GM04504 (cell line): Measurements from ENCODE around the gene PPARG.

Experiments used
- DNase-seq: peaks from one replicate; pipeline ENCODE4 v3.0.0-alpha.2; 2012; ENCODE audit warnings: low read depth

PPARG gene

DNA sequence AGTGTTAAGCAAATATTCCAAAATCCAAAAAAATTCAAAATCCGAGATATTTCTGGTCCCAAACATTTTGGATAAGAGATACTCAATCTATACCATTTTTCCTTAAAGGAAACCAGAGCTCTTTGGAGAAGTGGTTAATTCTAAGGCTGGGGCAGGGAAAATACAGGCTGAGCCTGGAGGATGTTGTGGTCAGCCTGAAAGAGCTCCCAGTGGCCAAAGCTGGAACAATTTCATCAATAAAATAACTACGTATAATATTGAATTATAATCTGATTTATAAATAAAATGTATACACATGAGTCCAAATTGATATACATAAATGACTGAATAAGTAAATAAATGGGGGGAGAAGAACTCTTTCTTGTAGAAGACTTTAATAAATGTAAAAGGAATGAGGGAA, 24.6 kb downstream of the PPARG start:
- no peak for DNase-seq

DNA sequence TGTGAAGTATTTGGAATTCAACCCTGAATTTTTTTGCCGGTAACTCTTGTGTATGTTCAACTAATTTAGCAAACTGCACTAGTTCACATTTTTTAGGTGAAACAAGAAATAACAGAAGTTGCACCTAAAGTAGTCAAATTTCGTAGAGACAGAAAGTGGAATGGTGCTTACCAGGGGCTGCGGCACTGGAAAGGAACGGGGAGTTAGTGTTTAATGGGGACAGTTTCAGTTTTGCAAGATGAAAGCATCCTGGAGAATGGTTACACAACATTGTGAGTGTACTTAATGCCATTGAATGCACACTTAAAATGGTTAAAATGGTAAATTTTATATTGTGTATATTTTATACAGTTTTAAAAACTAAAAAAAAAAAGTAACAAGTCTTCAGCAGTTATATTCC, 27.4 kb downstream of the PPARG start:
- no peak for DNase-seq

DNA sequence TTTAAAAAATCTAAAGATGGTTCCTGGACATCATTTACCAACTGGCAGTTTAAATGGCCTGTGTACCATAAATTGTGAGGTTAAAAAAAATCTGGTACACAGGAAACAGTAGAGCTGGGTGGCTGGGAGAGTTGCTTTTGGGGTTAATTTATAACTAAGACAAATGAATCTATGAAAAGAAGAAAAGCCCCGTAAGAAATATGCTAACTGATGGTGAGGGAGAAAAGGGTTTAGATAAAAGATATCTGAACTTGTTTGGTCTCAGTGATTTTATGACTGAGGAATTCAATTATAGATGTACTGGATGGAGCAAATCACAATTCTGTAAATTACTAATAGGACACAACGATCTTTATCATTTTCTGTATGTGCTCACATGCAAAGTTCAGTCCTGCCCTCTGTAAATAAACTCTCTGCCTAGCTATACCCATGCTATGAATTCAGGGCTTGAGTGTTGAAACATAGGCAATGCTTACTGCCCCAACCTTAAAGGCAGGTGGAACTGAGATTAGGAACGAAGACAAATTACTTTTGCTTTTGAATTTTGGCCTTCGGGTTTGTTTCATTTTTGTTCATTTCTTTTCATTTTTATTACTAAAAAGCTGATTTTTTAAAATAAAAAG, 28.0 kb downstream of the PPARG start:
- DNase-seq: no peak

DNA sequence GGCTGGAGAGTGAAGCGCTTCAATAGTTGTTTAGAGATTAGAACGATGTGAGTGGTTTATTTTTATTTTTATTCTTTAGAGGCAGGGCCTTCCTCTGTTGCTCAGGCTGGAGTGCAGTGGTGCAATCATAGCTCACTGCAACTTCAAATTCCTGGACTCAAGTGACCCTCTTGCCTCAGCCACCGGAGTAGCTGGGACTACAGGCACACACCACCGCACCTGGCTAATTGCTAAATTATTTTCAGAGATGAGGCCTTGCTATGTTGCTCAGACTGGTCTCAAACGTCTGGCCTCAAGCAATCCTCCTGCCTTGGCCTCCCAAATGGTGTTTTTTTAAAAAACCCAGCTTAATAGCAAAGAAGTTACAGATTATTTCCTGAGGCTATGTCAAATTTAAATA, 29.0 kb downstream of the PPARG start:
- no peak for DNase-seq

DNA sequence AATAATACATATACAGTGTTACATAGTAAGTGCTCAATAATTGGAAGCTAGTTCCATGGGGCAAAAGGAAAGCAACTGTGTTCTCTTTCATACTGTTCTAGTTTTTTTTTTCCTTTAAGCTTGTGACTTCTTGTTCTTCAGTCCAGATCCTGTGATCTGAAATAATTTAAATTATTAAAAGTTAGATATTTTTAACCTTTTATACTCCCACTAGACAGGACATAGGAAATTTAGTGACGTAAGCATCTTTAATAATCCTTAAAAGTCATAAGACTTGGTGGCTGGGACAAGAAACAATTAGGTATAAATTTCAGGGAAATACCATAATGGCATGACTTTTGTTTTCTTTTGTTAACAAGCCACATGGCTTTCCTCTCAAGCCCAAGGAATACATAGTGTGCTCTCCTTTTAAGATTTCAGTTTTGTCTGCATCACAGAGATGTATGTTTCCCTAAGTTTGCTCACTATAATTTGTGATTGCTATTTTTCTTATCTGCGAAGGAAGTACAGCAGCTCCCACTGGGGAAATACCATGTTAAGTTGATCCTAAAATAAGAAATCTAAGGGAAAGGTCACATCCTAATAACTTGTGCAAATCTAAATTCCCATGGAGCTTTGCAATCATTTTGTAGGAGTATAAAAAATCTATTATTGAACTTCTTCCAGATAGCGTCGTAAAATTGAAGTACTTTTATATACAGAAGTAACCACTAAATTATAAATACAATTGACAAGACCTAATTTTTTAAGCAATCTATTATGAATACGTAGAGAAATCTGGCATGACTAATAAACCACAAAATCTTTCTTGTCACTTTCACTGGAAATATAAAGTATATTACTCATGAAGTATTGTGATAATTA, 30.1 kb downstream of the PPARG start:
- DNase-seq: no peak

DNA sequence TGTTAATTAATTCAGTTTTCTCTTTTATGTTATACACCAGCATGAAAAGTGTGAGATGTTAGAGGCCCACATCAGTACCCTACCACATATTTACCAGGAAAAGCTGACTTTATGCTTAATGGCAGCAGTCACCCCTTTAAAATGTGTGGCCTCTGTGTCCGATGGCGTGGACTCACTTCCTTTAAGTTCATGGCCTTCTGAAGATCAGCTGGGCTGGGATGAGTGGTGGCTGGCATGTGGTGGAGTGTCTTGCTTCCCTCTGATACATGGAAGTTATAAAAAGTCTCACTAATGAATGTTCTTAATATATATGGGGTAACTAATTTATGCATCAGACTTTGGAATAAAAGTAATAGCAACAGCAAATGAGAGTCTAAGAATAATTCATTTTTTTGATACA, 32.1 kb downstream of the PPARG start:
- no peak for DNase-seq

DNA sequence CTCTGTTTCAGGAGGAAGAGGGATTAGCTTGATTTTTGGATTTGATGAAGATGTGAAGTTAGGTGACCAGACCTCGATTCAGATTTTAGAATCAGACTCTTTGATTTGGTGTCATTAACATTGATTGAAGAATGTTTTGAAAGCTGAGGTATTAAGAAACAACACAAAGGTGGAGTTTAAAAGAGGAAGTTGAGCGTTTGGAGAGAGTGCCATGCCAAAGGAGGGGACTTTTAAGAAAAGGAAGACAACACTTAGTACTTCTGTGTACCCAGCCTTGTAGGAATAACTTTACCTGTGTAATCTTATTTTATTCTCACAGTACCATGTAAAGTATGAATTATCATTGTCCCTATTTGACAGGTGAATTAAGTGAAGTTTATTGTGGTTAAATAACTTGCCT, 34.4 kb downstream of the PPARG start:
- no peak for DNase-seq

DNA sequence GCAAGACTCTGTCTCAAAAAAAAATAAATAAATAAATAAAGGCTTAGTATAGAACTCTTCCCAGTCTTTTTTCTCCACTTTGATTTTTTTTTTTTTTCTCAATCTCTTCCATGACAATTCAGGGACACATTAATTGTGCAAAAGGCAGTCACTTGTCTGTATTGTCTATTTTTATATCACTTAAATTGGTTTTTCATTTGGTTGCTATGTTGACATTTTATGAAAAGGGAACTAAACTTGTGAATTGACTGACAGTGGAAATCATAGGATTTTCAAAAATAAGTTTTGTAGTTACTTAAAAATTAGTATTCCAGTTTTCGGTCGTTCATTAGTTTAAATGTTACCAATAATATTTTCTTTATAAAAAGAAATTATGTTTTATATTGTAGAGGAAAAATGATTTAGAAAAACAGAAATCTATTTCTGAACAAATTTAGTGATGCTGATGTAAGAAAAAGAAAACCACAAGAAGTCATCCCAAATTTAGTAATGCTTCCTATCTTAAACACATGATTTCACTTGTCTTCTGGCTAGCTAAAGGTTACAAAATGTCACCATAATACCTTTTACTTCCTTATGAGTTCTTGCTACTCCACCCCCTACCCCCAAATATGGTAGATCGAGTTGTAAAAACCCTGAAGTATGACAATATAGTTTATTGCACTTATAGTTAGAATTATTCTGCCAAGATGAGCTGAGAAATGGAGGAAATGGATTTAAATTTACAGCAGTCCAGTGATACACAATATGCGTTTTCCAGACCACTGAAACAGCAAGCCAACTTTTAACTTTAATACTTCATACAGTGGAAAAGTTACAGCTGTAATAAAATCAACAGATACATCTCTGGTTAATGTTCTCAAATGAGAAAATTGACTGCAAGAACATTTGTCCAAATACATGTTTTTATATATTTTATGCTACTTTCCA, 37.0 kb downstream of the PPARG start:
- no peak for DNase-seq

DNA sequence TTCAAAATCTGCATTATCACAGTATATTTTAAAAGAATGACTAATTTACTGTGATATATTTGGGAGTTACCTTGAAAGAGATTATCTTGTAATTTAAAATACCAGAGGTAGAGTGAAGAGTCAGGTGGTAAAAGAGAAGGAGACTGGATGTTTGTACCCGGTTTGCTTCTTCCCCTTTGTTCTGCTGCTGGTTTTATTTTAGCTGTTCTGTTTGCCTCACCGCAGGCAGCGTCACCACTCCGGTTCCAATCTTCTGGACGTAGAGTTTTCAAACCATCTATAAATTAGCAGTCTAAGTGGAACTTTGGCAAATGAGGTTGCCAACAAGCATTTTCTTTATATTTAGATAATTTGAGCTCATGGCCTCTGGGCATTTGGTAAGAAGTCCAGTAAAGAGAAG, 38.2 kb downstream of the PPARG start:
- no peak for DNase-seq

DNA sequence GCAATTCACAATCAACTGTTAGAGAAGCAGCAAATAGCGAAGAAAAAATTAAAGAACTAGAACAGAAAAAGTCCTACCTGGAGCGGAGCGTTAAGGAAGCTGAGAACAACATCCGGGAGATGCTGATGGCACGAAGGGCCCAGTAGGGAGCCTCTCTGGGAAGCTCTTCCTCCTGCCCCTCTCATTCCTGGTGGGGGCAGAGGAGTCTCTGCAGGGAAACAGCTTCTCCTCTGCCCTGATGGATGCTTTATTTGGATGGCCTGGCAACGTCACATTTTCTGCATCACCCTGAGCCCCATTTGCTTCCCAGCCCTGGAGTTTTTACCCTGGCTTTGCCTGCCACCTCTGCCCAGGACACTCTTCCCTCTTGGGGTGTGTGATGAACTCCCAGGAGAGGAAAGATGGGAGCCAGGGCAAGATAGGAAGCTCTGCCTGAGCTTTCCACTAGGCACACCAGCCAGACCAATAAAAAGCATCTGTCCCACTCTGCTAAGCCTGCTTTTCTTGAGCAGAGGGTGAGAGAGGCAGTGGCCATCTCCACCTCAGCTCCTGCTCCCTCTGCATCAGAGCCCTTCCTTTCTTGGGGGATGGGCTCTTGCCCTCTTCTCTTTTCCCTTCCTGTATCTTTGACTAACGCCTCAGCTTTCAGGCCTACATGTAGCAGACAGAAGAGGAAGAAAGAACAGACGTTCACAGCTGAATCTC, 39.4 kb downstream of the PPARG start:
- no peak for DNase-seq

DNA sequence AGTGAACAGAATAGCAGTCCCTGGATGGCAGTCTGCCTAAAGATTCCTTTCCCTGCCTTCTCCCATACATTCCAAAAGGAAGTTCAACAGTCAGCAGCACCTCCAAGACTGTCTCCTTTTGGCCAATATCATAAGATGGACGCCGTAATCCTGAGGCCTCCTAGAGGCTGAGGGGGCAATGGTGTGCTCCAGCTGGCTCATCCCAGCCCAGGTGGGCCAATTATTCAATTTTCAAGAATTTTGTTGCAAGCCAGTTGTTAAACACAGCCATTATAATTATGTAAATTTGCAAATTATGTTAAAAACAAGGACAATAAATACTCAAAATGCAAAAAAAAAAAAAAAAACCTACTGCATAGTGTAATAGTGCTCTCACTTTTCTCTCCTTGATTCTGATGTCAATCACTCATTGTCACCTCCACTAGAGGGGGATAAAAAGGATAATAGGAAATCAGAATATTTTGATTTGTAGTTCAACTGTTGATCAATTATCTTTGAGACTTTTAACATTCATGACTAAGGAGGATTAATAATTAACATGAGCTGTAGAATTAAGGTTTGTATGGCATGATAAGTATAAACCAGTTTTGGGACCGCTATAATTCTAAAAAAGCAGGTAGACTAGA, 40.1 kb downstream of the PPARG start:
- no peak for DNase-seq

DNA sequence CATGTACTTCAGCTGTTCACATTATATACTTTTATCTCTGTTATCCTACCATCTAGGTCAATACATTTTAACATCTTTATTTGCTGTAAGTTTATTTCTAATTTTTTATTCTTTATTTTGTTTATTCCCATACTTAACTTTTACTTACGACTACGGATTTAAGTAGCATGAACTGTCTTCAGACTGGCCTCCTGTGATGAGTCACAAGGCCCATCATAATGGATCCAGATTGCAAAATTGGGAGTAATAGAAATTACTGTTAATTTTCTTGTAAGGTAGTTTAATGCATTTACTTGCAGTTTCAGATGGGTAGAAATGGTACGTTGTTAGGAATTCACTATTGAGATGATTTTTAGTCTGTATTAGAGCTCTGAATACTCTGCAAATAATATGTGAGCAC, 45.9 kb downstream of the PPARG start:
- DNase-seq: no peak

DNA sequence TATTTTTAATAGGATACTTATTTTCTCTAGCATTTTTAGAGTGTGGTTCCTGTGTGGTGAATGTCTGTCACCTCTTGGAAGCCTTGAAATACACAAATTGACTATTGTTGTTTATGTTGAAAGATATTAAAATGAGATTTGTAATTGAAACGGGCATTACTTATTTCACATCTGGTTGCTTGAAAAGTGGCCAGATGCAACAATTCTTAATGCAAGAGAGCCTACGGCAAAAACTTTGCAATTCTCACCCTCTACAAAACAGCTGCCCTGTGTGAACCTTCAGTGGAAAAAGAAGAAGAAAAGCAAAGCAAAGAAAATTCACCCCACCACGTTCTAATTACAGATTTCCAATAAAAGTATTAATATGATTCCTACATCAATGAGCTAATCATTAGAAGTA, 46.6 kb downstream of the PPARG start:
- no peak for DNase-seq

DNA sequence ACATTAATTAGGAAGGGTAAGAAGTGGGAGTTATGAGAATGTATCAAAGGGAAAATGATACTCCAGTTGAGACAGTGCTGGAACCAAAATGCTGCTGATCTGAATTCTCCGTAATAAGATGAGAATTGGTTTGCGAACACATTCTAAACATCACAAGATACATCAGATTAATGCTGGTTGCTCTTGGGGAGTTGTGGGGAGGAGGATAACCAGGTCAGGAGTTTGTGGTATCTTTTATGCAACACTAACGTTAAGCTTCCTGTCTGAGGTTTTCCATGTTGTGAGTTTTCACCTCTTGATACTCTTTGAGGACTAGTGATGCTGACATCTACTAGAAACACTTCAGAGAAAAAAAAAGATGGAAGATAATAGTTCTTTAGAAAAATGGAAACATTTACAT, 47.2 kb downstream of the PPARG start:
- no peak for DNase-seq

DNA sequence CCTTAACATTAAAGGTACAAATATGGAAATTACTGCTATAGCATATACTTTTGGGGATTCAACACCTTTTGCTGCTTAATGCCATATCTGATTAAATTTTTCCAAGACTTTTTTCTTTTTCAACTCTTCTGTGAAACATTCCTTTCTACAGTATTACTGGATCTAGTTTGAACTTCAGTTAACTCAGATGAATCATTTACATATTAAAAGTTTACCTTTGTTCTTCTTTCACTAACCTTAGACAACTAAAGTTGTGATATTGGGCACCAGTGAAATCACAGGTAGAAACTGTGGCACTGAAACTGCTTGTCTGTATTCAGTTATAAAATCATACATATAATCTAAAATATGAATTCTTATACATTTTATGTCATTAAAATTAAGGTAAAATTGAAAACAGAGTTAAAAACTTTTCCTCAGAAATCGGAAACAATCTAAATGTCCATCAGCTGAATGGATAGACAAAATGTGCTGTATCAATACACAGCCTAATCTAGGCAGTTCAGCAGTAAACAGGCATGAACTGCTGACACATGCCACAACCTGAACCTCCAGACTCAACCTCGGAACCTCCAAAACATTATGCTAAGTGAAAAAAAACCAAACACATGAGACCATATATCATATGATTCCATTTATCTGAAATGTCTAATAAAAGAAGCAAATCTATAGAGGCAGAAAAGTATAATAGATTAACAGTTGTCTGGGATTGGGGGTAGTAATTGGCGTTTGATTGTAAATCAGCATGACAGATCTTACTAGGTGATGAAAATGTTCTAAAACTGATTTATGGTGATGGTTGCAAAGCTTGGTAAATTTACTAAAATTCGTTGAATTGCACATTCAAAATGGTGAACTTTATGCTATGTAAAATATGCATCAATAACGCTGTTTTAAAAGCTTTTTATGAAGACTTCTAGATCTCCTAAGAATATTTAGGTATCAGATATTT, 50.0 kb downstream of the PPARG start:
- DNase-seq: no peak

DNA sequence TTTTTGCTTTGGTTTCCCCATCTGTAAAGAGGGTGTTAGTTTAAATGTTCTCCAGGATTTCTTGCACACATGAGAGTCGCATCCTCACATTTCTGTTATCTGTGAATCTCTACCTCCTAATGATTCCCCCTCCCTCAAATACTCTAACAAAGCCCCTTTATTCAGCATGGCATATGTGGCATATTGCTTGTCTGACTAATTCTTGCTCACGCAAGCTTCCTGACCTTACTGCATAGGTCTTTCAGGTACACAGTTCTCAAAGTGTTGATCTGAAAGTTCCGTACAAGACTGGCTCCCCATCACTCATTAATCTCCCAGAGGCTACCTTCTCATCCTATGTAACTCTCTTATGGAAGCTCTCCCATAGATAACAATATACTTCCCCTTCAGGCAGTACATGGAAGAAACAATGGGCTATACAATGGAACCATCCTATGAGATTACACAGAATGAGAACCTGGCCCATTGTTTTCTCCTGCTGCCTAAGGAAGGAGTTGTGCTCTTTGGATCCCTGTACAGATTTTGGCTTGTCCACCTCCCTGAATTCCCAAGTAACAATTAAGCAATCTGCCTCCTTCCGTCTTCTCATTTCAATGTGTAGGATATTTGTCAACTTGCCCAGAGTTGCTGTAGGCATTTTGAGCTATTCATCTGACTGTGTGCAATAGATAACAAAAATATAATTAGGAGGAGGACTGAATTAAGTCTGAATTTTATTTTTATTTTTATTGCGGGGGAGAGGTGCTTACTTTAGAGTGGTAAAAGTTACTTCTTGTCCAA, 51.0 kb downstream of the PPARG start:
- no peak for DNase-seq

DNA sequence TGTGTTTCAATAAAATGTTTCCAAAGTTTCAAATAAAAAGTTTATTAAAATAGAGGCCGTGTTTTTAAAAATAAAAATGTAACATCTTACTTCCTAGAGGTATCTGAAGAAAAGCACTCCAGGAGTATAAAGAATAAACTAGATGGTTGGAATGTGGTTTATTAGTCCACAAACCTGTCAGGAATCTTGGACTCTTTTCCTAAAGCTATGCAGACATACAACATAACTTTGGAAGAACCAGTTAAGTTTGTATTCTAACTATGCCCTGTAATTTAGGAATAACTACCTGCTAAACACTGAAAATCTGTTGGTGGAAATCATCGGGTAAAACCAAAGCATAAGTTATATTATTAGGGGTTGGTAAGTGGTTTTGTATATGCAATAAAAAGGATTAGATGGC, 51.6 kb downstream of the PPARG start:
- no peak for DNase-seq

DNA sequence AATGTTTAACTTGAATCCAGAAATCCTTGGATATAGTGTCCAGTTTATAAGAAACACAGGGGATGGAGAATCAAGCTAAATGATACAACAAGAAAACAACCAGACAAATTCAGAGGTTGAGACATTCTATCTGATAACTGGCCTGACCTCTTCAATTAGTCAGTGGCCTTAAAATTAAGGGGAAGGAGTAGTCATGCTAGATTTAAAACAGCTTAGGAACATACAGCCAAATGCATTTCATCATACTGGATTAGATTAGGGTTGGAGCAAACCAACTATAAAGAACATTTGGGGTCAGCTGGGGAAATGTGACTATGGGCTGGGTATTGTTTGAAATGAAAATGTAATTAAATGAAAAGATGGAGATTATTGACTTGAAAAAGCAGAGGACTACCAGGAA, 53.3 kb downstream of the PPARG start:
- DNase-seq: no peak

DNA sequence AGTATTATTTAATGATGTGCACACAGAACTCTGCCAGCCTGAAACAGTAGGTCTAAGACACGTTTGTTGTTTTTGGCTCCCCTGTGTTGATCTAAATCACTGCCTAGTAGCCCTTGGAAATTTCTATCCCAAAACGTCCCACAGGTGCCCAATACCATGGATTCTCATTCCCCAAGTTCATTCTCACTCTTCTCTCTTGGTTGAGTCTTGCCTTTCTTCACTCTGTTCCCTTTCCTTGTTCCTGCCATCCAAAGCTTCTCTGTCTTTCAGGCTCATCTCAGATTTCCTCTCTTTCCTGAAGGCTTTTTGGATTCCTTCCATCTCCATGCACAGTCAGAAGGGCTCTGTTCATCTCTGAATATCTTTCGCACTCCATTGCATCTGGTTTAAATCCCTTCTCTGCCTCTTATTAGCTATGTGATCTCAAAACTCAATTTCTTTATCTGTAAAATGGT, 54.2 kb downstream of the PPARG start:
- DNase-seq: no peak

DNA sequence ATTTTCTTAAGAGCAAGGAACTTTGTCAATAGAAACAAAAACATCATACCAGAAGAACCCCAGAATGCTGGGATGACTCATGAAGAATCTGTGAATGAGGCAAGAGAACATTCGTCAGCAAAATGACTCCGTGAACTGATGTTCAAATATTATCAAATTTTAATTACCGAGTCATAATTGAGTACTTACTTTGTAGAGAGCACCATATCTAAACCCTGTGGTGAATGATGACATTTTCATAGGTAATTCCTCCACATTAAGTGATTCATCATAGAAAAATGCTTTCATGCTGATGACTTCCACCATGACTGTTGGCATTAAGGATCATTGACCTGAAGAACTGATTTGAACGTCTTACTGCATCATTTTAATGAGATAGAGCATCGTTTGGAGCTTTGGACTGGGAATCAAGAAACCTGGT, 56.3 kb downstream of the PPARG start:
- DNase-seq: peak; percentile 20
